CD14-positive monocyte (primary cell): Measurements from ENCODE around the gene MDFIC. TPM values are rescaled to one million over a fixed set of nuclear protein-coding genes. Genes with fewer than 3 reads are reported as not detected.

ENCODE experiments used
- DNase-seq, 3 donors: peaks; one replicate each; pipeline ENCODE4 v3.0.0-alpha.2; 2011 to 2022
- H2AFZ ChIP-seq: 2 replicates; pipeline ENCODE4 v1.6.0; 2012; ENCODE audit warnings: mild to moderate bottlenecking, low read depth, low read length, inconsistent platforms; ENCODE audit not compliant: insufficient read depth, poor library complexity, severe bottlenecking
- H3K27ac ChIP-seq, 2 donors: 1 replicate in 1 of 2; 2 replicates in 1 of 2; pipeline ENCODE4 v1.5.1; 2012 to 2013; ENCODE audit warnings: low read length in 2 of 2, control low read depth in 1 of 2, inconsistent platforms in 1 of 2, low read depth in 1 of 2, mild to moderate bottlenecking in 1 of 2
- H3K27me3 ChIP-seq, 2 donors: one replicate each; pipeline versions ENCODE4 v1.6.0 to v1.6.1; 2011 to 2013; ENCODE audit warnings: low read length in 2 of 2; ENCODE audit not compliant: control insufficient read depth in 2 of 2, insufficient read depth in 2 of 2
- H3K36me3 ChIP-seq, 2 donors: replicated peaks in 1 of 2; 1 replicate in 1 of 2; 2 replicates in 1 of 2; pipeline versions ENCODE4 v1.5.1 to v1.6.1; 2012 to 2013; ENCODE audit warnings: low read length in 2 of 2, control low read depth in 1 of 2, inconsistent platforms in 1 of 2, mild to moderate bottlenecking in 1 of 2; ENCODE audit not compliant: insufficient read depth in 2 of 2, control insufficient read depth in 1 of 2
- H3K4me1 ChIP-seq, 2 donors: 1 replicate in 1 of 2; 2 replicates in 1 of 2; pipeline versions ENCODE4 v1.5.1 to v1.6.1; 2012 to 2013; ENCODE audit warnings: low read length in 2 of 2, control low read depth in 1 of 2, inconsistent platforms in 1 of 2, mild to moderate bottlenecking in 1 of 2, moderate library complexity in 1 of 2; ENCODE audit not compliant: insufficient read depth in 2 of 2, control insufficient read depth in 1 of 2
- H3K4me2 ChIP-seq: replicated peaks from 2 replicates; pipeline ENCODE3; 2012; ENCODE audit warnings: low read length, moderate library complexity, mild to moderate bottlenecking; ENCODE audit not compliant: poor library complexity, severe bottlenecking; ENCODE audit errors: extremely low read depth
- H3K4me3 ChIP-seq, 3 experiments: fragments of 200-600 bp in 1 of 3; sonication (generic) in 1 of 3; replicated peaks in 1 of 3; 1 replicate in 2 of 3; 2 replicates in 1 of 3; pipeline ENCODE4 v1.5.1; 2011 to 2013; ENCODE audit warnings: low read length in 3 of 3, mild to moderate bottlenecking in 3 of 3, control low read depth in 2 of 3, low read depth in 2 of 3, inconsistent platforms in 1 of 3, moderate library complexity in 1 of 3
- H3K79me2 ChIP-seq: 2 replicates; pipeline ENCODE4 v1.6.0; 2012; ENCODE audit warnings: mild to moderate bottlenecking, control low read depth, inconsistent platforms, low read length, moderate library complexity; ENCODE audit not compliant: insufficient read depth
- H3K9ac ChIP-seq: 2 replicates; pipeline ENCODE4 v1.6.0; 2017; ENCODE audit warnings: low read length, mild to moderate bottlenecking; ENCODE audit not compliant: insufficient read depth, poor library complexity, severe bottlenecking
- H3K9me3 ChIP-seq, 2 donors: replicated peaks in 1 of 2; 1 replicate in 1 of 2; 2 replicates in 1 of 2; pipeline versions ENCODE4 v1.5.1 to v1.6.1; 2012 to 2013; ENCODE audit warnings: low read length in 2 of 2, control low read depth in 1 of 2; ENCODE audit not compliant: control insufficient read depth in 1 of 2, insufficient read depth in 1 of 2
- H4K20me1 ChIP-seq: 2 replicates; pipeline ENCODE4 v1.6.0; 2012; ENCODE audit warnings: mild to moderate bottlenecking, low read length, control low read depth, moderate library complexity; ENCODE audit not compliant: insufficient read depth
- H3K27ac Mint-ChIP-seq, 7 donors: one replicate each; pipeline ENCODE4 v1.8.0; 2020; ENCODE audit warnings: mild to moderate bottlenecking in 7 of 7, mixed read lengths in 7 of 7, moderate library complexity in 6 of 7, inconsistent platforms in 2 of 7
- H3K27me3 Mint-ChIP-seq, 3 donors: one replicate each; pipeline ENCODE4 v1.8.0; 2021 to 2022; ENCODE audit warnings: low read depth in 3 of 3, mild to moderate bottlenecking in 3 of 3, mixed read lengths in 3 of 3, moderate library complexity in 3 of 3, inconsistent platforms in 1 of 3
- H3K36me3 Mint-ChIP-seq, 2 donors: one replicate each; pipeline ENCODE4 v1.8.0; 2020; ENCODE audit warnings: mixed read lengths in 2 of 2, inconsistent platforms in 1 of 2, mild to moderate bottlenecking in 1 of 2
- H3K4me1 Mint-ChIP-seq: one replicate; pipeline ENCODE4 v1.8.0; 2020; ENCODE audit warnings: mild to moderate bottlenecking, mixed read lengths
- H3K4me3 Mint-ChIP-seq, 2 donors: one replicate each; pipeline ENCODE4 v1.8.0; 2020; ENCODE audit warnings: mild to moderate bottlenecking in 2 of 2, mixed read lengths in 2 of 2, moderate library complexity in 1 of 2
- H3K9me3 Mint-ChIP-seq, 7 donors: one replicate each; pipeline ENCODE4 v1.8.0; 2020 to 2022; ENCODE audit warnings: mixed read lengths in 7 of 7, mild to moderate bottlenecking in 6 of 7, moderate library complexity in 6 of 7, inconsistent platforms in 2 of 7
- WGBS: methylation state at CpG from one replicate; pipeline ENCODE4 v1.1.5; 2013; ENCODE audit warnings: missing lambda C conversion rate; ENCODE audit not compliant: insufficient coverage; 5-methylcytosine and 5-hydroxymethylcytosine counted together
- intact Hi-C, 2 donors: fragments of 100-400 bp; cut with micrococcal nuclease; formaldehyde crosslinking; loops; one replicate each; pipeline versions ENCODE4 v1.15.0 to v1.15.1; 2023
- polyA plus RNA-seq, 3 donors: library from polyadenylated mRNA; depleted of rRNA in 1 of 3; unstranded in 2 of 3; stranded (reverse) in 1 of 3; fragments of 300-500 nt in 2 of 3; fragments of >200 nt in 1 of 3; fragmentation: Illumina TruSeq in 2 of 3; gene quantifications; 1 replicate in 2 of 3; 2 replicates in 1 of 3; pipeline ENCODE4 v1.2.3, GENCODE V29; 2012 to 2021
- TF ChIP-seq, protein P1 (sequence below): fragments of 200-600 bp; IDR thresholded peaks from one replicate; pipeline ENCODE4 v1.8.0; 2022; ENCODE audit warnings: antibody characterized with exemption, mild to moderate bottlenecking

MDFIC gene
- polyA plus RNA-seq, 3 donors: 13.0 to 30.0 (median 19.9) TPM

DNA sequence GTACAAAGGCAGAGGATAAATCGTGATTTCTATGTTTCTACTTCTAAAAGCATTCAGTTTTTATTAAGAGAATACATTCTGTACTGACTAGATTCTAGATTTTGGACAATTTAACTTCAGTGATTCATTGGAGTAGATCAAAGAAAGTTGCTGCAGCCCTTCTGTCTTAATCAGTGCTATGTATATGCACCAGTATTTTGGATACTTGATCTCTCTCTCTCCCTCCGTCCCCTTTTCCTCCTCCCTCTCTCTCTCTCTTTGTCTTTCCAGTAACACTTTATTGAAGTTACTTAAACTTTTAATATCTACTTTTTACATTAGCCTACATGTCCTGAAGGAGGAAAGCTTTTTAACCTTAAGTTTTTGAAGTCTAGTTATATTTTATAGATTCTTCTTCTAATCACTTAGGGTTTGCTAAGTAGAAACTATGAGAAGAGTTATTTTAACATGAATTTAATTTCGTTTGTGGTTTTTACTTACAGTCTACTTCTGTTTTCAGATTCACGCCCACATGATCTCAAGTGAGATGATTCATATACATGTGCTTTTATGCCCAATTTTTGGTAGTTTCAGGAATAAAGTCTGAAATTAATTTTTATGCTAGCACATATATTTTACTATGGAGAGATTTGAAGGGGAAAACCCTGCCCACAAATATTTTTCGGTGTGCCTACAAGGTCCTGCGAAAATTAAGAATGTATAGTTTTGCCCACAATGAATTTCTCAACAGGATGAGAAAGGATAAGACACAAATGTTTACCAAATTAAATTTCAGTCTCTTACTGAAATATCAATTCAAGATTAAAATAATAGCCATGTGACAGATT, 9.1 kb downstream of the MDFIC start:
- peak overlapping the region; percentile 69 for H3K4me2 ChIP-seq
- no peaks in the 10 kb centered on the region for H3K9me3 ChIP-seq
- H3K27ac ChIP-seq: peak overlapping the region; percentile 24 to 88
- peaks cover 98% of the 10 kb centered on the region for H3K79me2 ChIP-seq
- peaks cover 50 to 86% of the 10 kb centered on the region in 2 donors for H3K4me1 ChIP-seq
- peaks cover 0 to 4% of the 10 kb centered on the region in 2 donors for H3K36me3 ChIP-seq
- TF ChIP-seq, protein P1, sequence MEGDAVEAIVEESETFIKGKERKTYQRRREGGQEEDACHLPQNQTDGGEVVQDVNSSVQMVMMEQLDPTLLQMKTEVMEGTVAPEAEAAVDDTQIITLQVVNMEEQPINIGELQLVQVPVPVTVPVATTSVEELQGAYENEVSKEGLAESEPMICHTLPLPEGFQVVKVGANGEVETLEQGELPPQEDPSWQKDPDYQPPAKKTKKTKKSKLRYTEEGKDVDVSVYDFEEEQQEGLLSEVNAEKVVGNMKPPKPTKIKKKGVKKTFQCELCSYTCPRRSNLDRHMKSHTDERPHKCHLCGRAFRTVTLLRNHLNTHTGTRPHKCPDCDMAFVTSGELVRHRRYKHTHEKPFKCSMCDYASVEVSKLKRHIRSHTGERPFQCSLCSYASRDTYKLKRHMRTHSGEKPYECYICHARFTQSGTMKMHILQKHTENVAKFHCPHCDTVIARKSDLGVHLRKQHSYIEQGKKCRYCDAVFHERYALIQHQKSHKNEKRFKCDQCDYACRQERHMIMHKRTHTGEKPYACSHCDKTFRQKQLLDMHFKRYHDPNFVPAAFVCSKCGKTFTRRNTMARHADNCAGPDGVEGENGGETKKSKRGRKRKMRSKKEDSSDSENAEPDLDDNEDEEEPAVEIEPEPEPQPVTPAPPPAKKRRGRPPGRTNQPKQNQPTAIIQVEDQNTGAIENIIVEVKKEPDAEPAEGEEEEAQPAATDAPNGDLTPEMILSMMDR: no peak
- no peaks in the 10 kb centered on the region for H3K27me3 ChIP-seq
- intact Hi-C loops: no loop called here
- H3K4me1 Mint-ChIP-seq: peaks cover 13% of the 10 kb centered on the region
- H3K27me3 Mint-ChIP-seq: peaks cover 0 to 2% (median 0%) of the 10 kb centered on the region in 3 donors
- peaks cover 0 to 3% of the 10 kb centered on the region in 2 donors for H3K36me3 Mint-ChIP-seq
- no peak overlapping the region for H2AFZ ChIP-seq
- peak overlapping the region in 1 of 7 donors; percentile 96 for H3K27ac Mint-ChIP-seq
- no peaks in the 10 kb centered on the region for H3K9me3 Mint-ChIP-seq
- WGBS: no CpG with 5 or more reads among the region's 6 CpGs
- peaks cover 2% of the 10 kb centered on the region for H4K20me1 ChIP-seq
- H3K9ac ChIP-seq: peak overlapping the region; percentile 34
- H3K4me3 Mint-ChIP-seq: peak overlapping the region; percentile 63 to 76
- H3K4me3 ChIP-seq: peak overlapping the region in 1 of 3 experiments; percentile 60
- DNase-seq: peak; percentile 73 to 86 (median 84)

DNA sequence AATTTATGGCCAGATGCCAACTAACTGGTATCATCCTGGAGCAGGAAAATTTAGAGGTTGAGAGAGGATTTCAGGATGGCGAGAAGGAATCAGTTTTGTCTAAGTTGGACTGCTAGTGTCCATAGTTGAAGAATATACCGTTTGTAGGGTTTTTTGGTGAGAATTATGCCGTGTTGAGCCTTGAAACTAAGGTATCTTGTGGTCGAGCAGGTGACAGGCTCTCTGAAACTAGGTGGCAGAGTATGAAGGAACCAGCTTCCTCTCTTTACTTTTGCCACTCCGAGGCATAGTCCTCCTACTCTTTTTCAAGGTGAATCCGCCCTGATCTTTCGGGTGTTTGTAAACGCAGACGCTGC, 9.7 kb downstream of the MDFIC start:
- peak in 1 of 3 donors; percentile 14 for DNase-seq
- Histone ChIP-seq H3K4me1 (peaks cover 55 to 87% of the 10 kb centered on the region in 2 donors), H3K36me3 (no peaks in the 10 kb centered on the region), H3K4me3 (peak overlapping the region in 1 of 3 experiments; percentile 60), H3K27ac (peak overlapping the region; percentile 15 to 88), H2AFZ (no peak overlapping the region), H3K4me2 (peak overlapping the region; percentile 69), H3K79me2 (peaks cover 98% of the 10 kb centered on the region), H3K9me3 (no peaks in the 10 kb centered on the region), H3K27me3 (no peaks in the 10 kb centered on the region), H3K9ac (peak overlapping the region; percentile 34), H4K20me1 (peaks cover 4% of the 10 kb centered on the region)
- Mint-ChIP-seq H3K27me3 (peaks cover 0 to 2% (median 0%) of the 10 kb centered on the region in 3 donors), H3K4me1 (peaks cover 13% of the 10 kb centered on the region), H3K9me3 (no peaks in the 10 kb centered on the region), H3K4me3 (peak overlapping the region in 1 of 2 donors; percentile 76), H3K27ac (peak overlapping the region in 1 of 7 donors; percentile 96), H3K36me3 (no peaks in the 10 kb centered on the region)
- TF ChIP-seq, protein P1: no peak
- intact Hi-C loops: no loop called here
- 53% methylated on average over 3 of the region's 9 CpGs for WGBS
